Measurements from ENCODE around the gene PCSK6. TPM values are rescaled to one million over a fixed set of nuclear protein-coding genes. Genes with fewer than 3 reads are reported as not detected.

Gene PCSK6
- total RNA-seq, 1 experiment from 2014 or later: 10.6 TPM

- ATAC-seq (no peak), DNase-seq (ENCODE audit: low read depth, low spot score) (no peak)
- Histone ChIP-seq H3K27ac (ENCODE audit: low read length) (no peak overlapping the region), H3K4me3 (ENCODE audit: low read depth in 2 of 2, low read length in 2 of 2) (no peak overlapping the region), H3K9me3 (ENCODE audit: control insufficient read depth, insufficient read depth, low read depth, low read length) (no peaks in the 10 kb centered on the region), H3K36me3 (ENCODE audit: control insufficient read depth, insufficient read depth, low read length) (no peaks in the 10 kb centered on the region), H3K4me1 (ENCODE audit: control insufficient read depth, insufficient read depth, low read length) (no peaks in the 10 kb centered on the region), H3K27me3 (ENCODE audit: control insufficient read depth, insufficient read depth, low read length) (no peaks in the 10 kb centered on the region)
- in situ Hi-C loops (cut with HindIII; ENCODE audit: low pct_unique_long_range_greater_than_20kb, low sequenced_read_pairs): no loop called here
- ChIA-PET CTCF (no interaction called here), POLR2A (interaction anchor here (0.6 kb wide), 1 partner anchor 28 kb away, joined by 5 read pairs; no protein-coding TSS in a partner anchor)
- BruUV-seq (replicated peaks): no TSS peak
- intact Hi-C loops (cut with micrococcal nuclease; ENCODE audit: unreplicated experiment): no loop called here
- TF ChIP-seq TCF7L2 (IDR thresholded peaks at IDR 0.05; ENCODE audit: low read depth, low read length): no peak
- TF ChIP-seq CTCF (IDR thresholded peaks at IDR 0.05): no peak
- TF ChIP-seq SIN3A (IDR thresholded peaks at IDR 0.05; ENCODE audit: borderline replicate concordance, insufficient read depth, low read depth, low read length): no peak
- TF ChIP-seq REST (IDR thresholded peaks at IDR 0.05; ENCODE audit: insufficient read depth in 1 of 2, low read depth in 2 of 2, low read length in 1 of 2): no peak
- no peak for TF ChIP-seq POLR2AphosphoS5 (IDR thresholded peaks at IDR 0.05; ENCODE audit: low read depth, low read length)
Measured at GRCh38 chr15:101328001-101328400, 161.5 kb downstream of the PCSK6 start.

GRCh38 chr15:101327147-101327740, 162.3 kb downstream of the PCSK6 start:
- DNase-seq (ENCODE audit: low read depth, low spot score) (no peak), ATAC-seq (no peak)
- in situ Hi-C loops (cut with HindIII; ENCODE audit: low pct_unique_long_range_greater_than_20kb, low sequenced_read_pairs) (no loop called here), intact Hi-C loops (cut with micrococcal nuclease; ENCODE audit: unreplicated experiment) (no loop called here)
- BruUV-seq (replicated peaks): no TSS peak
- Histone ChIP-seq H3K4me1 (ENCODE audit: control insufficient read depth, insufficient read depth, low read length) (no peaks in the 10 kb centered on the region), H3K4me3 (ENCODE audit: low read depth in 2 of 2, low read length in 2 of 2) (no peak overlapping the region), H3K27ac (ENCODE audit: low read length) (no peak overlapping the region), H3K36me3 (ENCODE audit: control insufficient read depth, insufficient read depth, low read length) (no peaks in the 10 kb centered on the region), H3K27me3 (ENCODE audit: control insufficient read depth, insufficient read depth, low read length) (no peaks in the 10 kb centered on the region), H3K9me3 (ENCODE audit: control insufficient read depth, insufficient read depth, low read depth, low read length) (no peaks in the 10 kb centered on the region)
- TF ChIP-seq TCF7L2 (IDR thresholded peaks at IDR 0.05; ENCODE audit: low read depth, low read length): no peak
- TF ChIP-seq POLR2AphosphoS5 (IDR thresholded peaks at IDR 0.05; ENCODE audit: low read depth, low read length): no peak
- no peak for TF ChIP-seq SIN3A (IDR thresholded peaks at IDR 0.05; ENCODE audit: borderline replicate concordance, insufficient read depth, low read depth, low read length)
- no peak for TF ChIP-seq REST (IDR thresholded peaks at IDR 0.05; ENCODE audit: insufficient read depth in 1 of 2, low read depth in 2 of 2, low read length in 1 of 2)
- no peak for TF ChIP-seq CTCF (IDR thresholded peaks at IDR 0.05)
- ChIA-PET CTCF (no interaction called here), POLR2A (no interaction called here)

Measured in Panc1 (cell line).